MM.1S (cell line): ENCODE data around the gene GALR2.

Experiments used
- DNase-seq: peaks from one replicate; pipeline ENCODE4 v3.0.0-alpha.2; 2015
- H2AFZ ChIP-seq: fragments of 300-600 bp; sonication (generic); 2 replicates; pipeline ENCODE4 v1.6.0; 2016; ENCODE audit warnings: antibody characterized with exemption, low read length
- H3F3A ChIP-seq: fragments of 300-600 bp; sonication (generic); 2 replicates; pipeline ENCODE4 v1.6.1; 2016; ENCODE audit warnings: mild to moderate bottlenecking, antibody characterized with exemption, low read length, moderate library complexity, mixed read lengths; ENCODE audit not compliant: insufficient read depth
- H3K27ac ChIP-seq: fragments of 300-600 bp; sonication (generic); 2 replicates; pipeline ENCODE4 v1.5.1; 2016; ENCODE audit warnings: mild to moderate bottlenecking, low read length
- H3K27me3 ChIP-seq: fragments of 300-600 bp; sonication (generic); replicated peaks from 2 replicates; pipeline ENCODE4 v1.6.0; 2016; ENCODE audit warnings: low read length; ENCODE audit not compliant: insufficient read depth
- H3K36me3 ChIP-seq: fragments of 300-600 bp; sonication (generic); replicated peaks from 2 replicates; pipeline ENCODE4 v1.6.1; 2016; ENCODE audit warnings: mild to moderate bottlenecking, low read length, mixed read lengths; ENCODE audit not compliant: insufficient read depth
- H3K4me1 ChIP-seq: fragments of 300-600 bp; sonication (generic); 2 replicates; pipeline ENCODE4 v1.6.1; 2016; ENCODE audit warnings: low read length, mixed read lengths
- H3K4me2 ChIP-seq: fragments of 300-600 bp; sonication (generic); 2 replicates; pipeline ENCODE4 v1.6.0; 2016; ENCODE audit warnings: low read depth, low read length
- H3K4me3 ChIP-seq: fragments of 300-600 bp; sonication (generic); 2 replicates; pipeline ENCODE4 v1.5.1; 2016; ENCODE audit warnings: low read length, mixed read lengths
- H3K79me2 ChIP-seq: fragments of 300-600 bp; sonication (generic); 2 replicates; pipeline ENCODE4 v1.6.1; 2016; ENCODE audit warnings: mixed run types, low read length, mixed read lengths
- H3K9ac ChIP-seq: fragments of 300-600 bp; sonication (generic); 2 replicates; pipeline ENCODE4 v1.6.1; 2016; ENCODE audit warnings: low read length, mixed read lengths
- H3K9me2 ChIP-seq: fragments of 300-600 bp; sonication (generic); replicated peaks from 2 replicates; pipeline ENCODE4 v1.6.1; 2016; ENCODE audit warnings: mild to moderate bottlenecking, low read length, mixed read lengths; ENCODE audit not compliant: insufficient read depth
- H3K9me3 ChIP-seq: fragments of 300-600 bp; sonication (generic); replicated peaks from 2 replicates; pipeline ENCODE4 v1.6.1; 2016; ENCODE audit warnings: mild to moderate bottlenecking, low read length, mixed read lengths; ENCODE audit not compliant: insufficient read depth
- H4K20me1 ChIP-seq: fragments of 300-600 bp; sonication (generic); 2 replicates; pipeline ENCODE4 v1.6.1; 2016; ENCODE audit warnings: mild to moderate bottlenecking, low read length, moderate library complexity, mixed read lengths; ENCODE audit not compliant: insufficient read depth
- CTCF ChIP-seq: fragments of 300-600 bp; sonication (generic); IDR thresholded peaks from 2 replicates; pipeline ENCODE4 v1.5.1; 2016; ENCODE audit warnings: antibody characterized with exemption, low read length, mixed read lengths
- EZH2 ChIP-seq: fragments of 300-600 bp; sonication (generic); optimal IDR thresholded peaks from 2 replicates; pipeline ENCODE3; 2017; ENCODE audit warnings: low read depth, mild to moderate bottlenecking, antibody characterized with exemption, low read length, mixed read lengths
- EZH2phosphoT487 ChIP-seq: fragments of 300-600 bp; sonication (generic); IDR thresholded peaks from 2 replicates; pipeline ENCODE4 v1.6.1; 2018; ENCODE audit warnings: antibody characterized with exemption, low read length

The GALR2 gene

DNA sequence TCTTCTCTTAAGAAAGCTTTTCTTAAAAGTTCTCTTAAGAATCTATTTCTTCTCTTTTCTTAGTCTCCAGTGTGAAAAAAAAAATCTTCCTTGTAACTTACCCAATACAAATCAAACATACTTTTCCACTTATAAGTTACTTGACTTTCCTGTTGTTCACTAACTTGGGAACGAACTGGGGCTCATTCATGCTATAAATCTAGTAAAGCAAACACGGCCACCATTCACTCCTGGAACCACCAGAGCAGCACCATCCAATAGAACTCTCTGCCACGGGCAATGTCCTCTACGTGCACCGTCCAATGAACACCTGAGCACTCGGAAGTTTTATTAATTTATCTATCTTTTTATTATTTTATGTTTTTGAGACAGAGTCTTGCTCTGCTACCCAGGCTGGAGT, 23.0 kb upstream of the GALR2 start:
- Histone ChIP-seq H3K27ac (no peak overlapping the region), H3K9me3 (no peaks in the 10 kb centered on the region), H3K4me3 (no peak overlapping the region), H3K27me3 (no peaks in the 10 kb centered on the region), H4K20me1 (no peaks in the 10 kb centered on the region), H2AFZ (no peak overlapping the region), H3K36me3 (peaks cover 8% of the 10 kb centered on the region), H3K79me2 (peaks cover 52% of the 10 kb centered on the region), H3K9ac (no peak overlapping the region), H3F3A (peaks cover 9% of the 10 kb centered on the region; the same call in 1 of the 2 replicates), H3K9me2 (no peaks in the 10 kb centered on the region), H3K4me2 (no peak overlapping the region), H3K4me1 (peaks cover 17% of the 10 kb centered on the region)
- no peak for DNase-seq
- TF ChIP-seq EZH2phosphoT487 (no peak), CTCF (no peak), EZH2 (no peak)

- Histone ChIP-seq H4K20me1 (no peaks in the 10 kb centered on the region), H3K9me3 (no peaks in the 10 kb centered on the region), H3K4me3 (no peak overlapping the region), H3K79me2 (peaks cover 42% of the 10 kb centered on the region), H3K9me2 (no peaks in the 10 kb centered on the region), H3K36me3 (peaks cover 15% of the 10 kb centered on the region), H3K9ac (no peak overlapping the region), H3K27ac (no peak overlapping the region), H3K4me2 (no peak overlapping the region), H2AFZ (no peak overlapping the region), H3F3A (peaks cover 5% of the 10 kb centered on the region; the same call in 1 of the 2 replicates), H3K4me1 (peaks cover 9% of the 10 kb centered on the region), H3K27me3 (no peaks in the 10 kb centered on the region)
- TF ChIP-seq CTCF (no peak), EZH2 (no peak), EZH2phosphoT487 (no peak)
- DNase-seq = no peak
These were observed 21.1 kb upstream of the GALR2 start for GRCh38 chr17:76053246-76054111.

DNA sequence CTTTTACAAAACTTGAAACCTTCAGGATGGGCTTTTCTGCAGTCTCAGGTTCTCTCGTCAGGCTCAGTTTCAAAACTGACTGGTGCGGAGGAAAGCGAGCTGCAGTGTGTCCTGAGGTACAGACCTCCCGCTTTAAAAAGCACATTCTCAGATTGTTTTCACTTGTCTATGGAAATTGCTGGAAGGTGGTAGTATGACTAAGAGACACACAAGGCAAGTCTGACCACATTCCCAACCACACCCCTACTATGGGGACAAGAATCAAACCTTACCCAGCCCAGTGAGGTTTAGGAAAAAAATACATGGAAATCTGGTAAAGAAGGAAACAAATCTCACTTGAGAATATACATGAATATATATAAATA, 20.5 kb upstream of the GALR2 start:
- Histone ChIP-seq H3K4me3 (no peak overlapping the region), H3F3A (0 out of 2 replicates have a peak, but pooled peaks cover 3% of the 10 kb centered on the region), H4K20me1 (no peaks in the 10 kb centered on the region), H3K9me2 (no peaks in the 10 kb centered on the region), H3K4me2 (no peak overlapping the region), H3K9me3 (no peaks in the 10 kb centered on the region), H3K4me1 (peaks cover 3% of the 10 kb centered on the region; the same call in 1 of the 2 replicates), H3K27ac (no peak overlapping the region), H3K79me2 (peaks cover 36% of the 10 kb centered on the region), H3K9ac (no peak overlapping the region), H3K36me3 (peaks cover 19% of the 10 kb centered on the region), H2AFZ (no peak overlapping the region), H3K27me3 (no peaks in the 10 kb centered on the region)
- TF ChIP-seq CTCF = no peak
- no peak for TF ChIP-seq EZH2
- no peak for TF ChIP-seq EZH2phosphoT487
- DNase-seq = no peak
